K562 (cell line): ENCODE results near the gene PCDH12. TPM values are rescaled to one million over a fixed set of nuclear protein-coding genes. Genes with fewer than 3 reads are reported as not detected.

Experiments
- ATAC-seq: fragments of 200-7000 bp; cut with Tn5 transposase; 3 replicates; pipeline ENCODE4 v1.9.1; 2020; ENCODE audit warnings: moderate library complexity
- BruUV-seq: library from RNA; stranded (reverse); fragments of 400-500 nt; replicated peaks from 2 replicates; lab custom pipeline; 2021; lab: Mats Ljungman, UMichigan
- CTCF ChIA-PET: fragments of 300-600 bp; formaldehyde crosslinking; extraction: SDS; loops from one replicate; lab custom pipeline; 2021; ENCODE audit warnings: low intra/inter-chr PET ratio; lab: Yijun Ruan, JAX
- POLR2A ChIA-PET: fragments of 300-600, 350-650 bp; sonication (Branson Sonifier 250); formaldehyde crosslinking; extraction: SDS; loops from one replicate; lab custom pipeline; 2021; ENCODE audit warnings: antibody characterized with exemption, inconsistent platforms; lab: Yijun Ruan, JAX
- DNase-seq, 4 experiments: peaks; one replicate each; pipeline versions ENCODE4 v3.0.0 to v3.0.0-alpha.2; 2011 to 2018; ENCODE audit warnings: low spot score in 3 of 4, mixed read lengths in 3 of 4; ENCODE audit errors: extremely low read depth in 1 of 4
- FAIRE-seq: peaks from 2 replicates; lab custom pipeline; 2011; peaks lifted over from hg19 to GRCh38; lab: Jason Lieb, UNC
- H2AFZ ChIP-seq: 2 replicates; pipeline ENCODE4 v1.6.0; 2011; ENCODE audit warnings: low read depth, low read length, control low read depth, inconsistent platforms
- H3K27ac ChIP-seq: fragments of 200-600 bp; 3 replicates; pipeline ENCODE4 v1.8.0; 2011; ENCODE audit warnings: low read depth, mild to moderate bottlenecking, control low read depth, inconsistent platforms, low read length, moderate library complexity, mixed read lengths; ENCODE audit errors: extremely low read depth
- H3K27me3 ChIP-seq, 2 experiments: fragments of 300-600 bp in 1 of 2; 2 replicates in 1 of 2; 3 replicates in 1 of 2; pipeline versions ENCODE4 v1.6.0 to v1.8.0; 2011; ENCODE audit warnings: inconsistent platforms in 2 of 2, low read length in 2 of 2, mild to moderate bottlenecking in 1 of 2, mixed read lengths in 1 of 2, moderate library complexity in 1 of 2; ENCODE audit not compliant: control insufficient read depth in 2 of 2, insufficient read depth in 2 of 2
- H3K36me3 ChIP-seq: fragments of 300-600 bp; 3 replicates; pipeline ENCODE4 v1.8.0; 2011; ENCODE audit warnings: mild to moderate bottlenecking, low read length, inconsistent platforms; ENCODE audit not compliant: control insufficient read depth, insufficient read depth
- H3K4me1 ChIP-seq, 2 experiments: fragments of 200-600 bp in 1 of 2; replicated peaks in 1 of 2; 2 replicates in 1 of 2; 3 replicates in 1 of 2; pipeline versions ENCODE4 v1.5.1 to v1.8.0; 2011; ENCODE audit warnings: inconsistent platforms in 2 of 2, low read length in 2 of 2, mild to moderate bottlenecking in 1 of 2, mixed read lengths in 1 of 2, moderate library complexity in 1 of 2; ENCODE audit not compliant: control insufficient read depth in 2 of 2, insufficient read depth in 2 of 2
- H3K4me2 ChIP-seq: 2 replicates; pipeline ENCODE4 v1.6.1; 2011; ENCODE audit warnings: low read length, control low read depth, inconsistent platforms, mixed read lengths; ENCODE audit not compliant: insufficient read depth
- H3K4me3 ChIP-seq: fragments of 200-600 bp; sonication (generic), shearing (Covaris generic); 2 replicates; pipeline ENCODE4 v1.5.1; 2016; ENCODE audit warnings: control low read depth, inconsistent platforms
- H3K79me2 ChIP-seq: fragments of 200-600 bp; 3 replicates; pipeline ENCODE4 v1.8.0; 2011; ENCODE audit warnings: low read length, inconsistent platforms; ENCODE audit not compliant: control insufficient read depth, insufficient read depth
- H3K9ac ChIP-seq, 2 experiments: 2 replicates each; pipeline versions ENCODE4 v1.6.0 to v1.6.1; 2011; ENCODE audit warnings: low read depth in 2 of 2, low read length in 2 of 2, control low read depth in 1 of 2, inconsistent platforms in 1 of 2, mild to moderate bottlenecking in 1 of 2, mixed read lengths in 1 of 2; ENCODE audit not compliant: insufficient read depth in 1 of 2
- H3K9me1 ChIP-seq: one replicate; pipeline ENCODE4 v1.6.0; 2011; ENCODE audit warnings: inconsistent platforms, mild to moderate bottlenecking, low read length, moderate library complexity; ENCODE audit not compliant: control insufficient read depth, insufficient read depth
- H3K9me3 ChIP-seq: replicated peaks from 2 replicates; pipeline ENCODE4 v1.5.1; 2011; ENCODE audit warnings: low read depth, low read length, inconsistent platforms; ENCODE audit not compliant: control insufficient read depth, insufficient read depth
- H4K20me1 ChIP-seq: replicated peaks from 2 replicates; pipeline ENCODE4 v1.6.1; 2011; ENCODE audit warnings: low read length, inconsistent platforms, mixed read lengths; ENCODE audit not compliant: control insufficient read depth, insufficient read depth
- BDP1 ChIP-seq: IDR thresholded peaks from 3 replicates; pipeline ENCODE4 v1.6.1; 2011; ENCODE audit not compliant: insufficient read length, insufficient read depth
- L3MBTL2 ChIP-seq: fragments of 450-650 bp; IDR thresholded peaks from 2 replicates; pipeline ENCODE4 v1.6.1; 2016; ENCODE audit warnings: mild to moderate bottlenecking, moderate library complexity
- ZNF318 ChIP-seq, 2 experiments: fragments of 450-650 bp; IDR thresholded peaks; 2 replicates each; pipeline ENCODE4 v1.6.1; 2016; ENCODE audit warnings: mild to moderate bottlenecking in 2 of 2, borderline replicate concordance in 1 of 2, low read depth in 1 of 2, moderate library complexity in 1 of 2
- ZNF41 ChIP-seq: fragments of 250-450 bp; sonication (Bioruptor Pico); conservative IDR thresholded peaks from 2 replicates; pipeline ENCODE4 v1.4.0; 2020; ENCODE audit warnings: mild to moderate bottlenecking
- ZNF77 ChIP-seq: fragments of 250-450 bp; sonication (Bioruptor Pico); IDR thresholded peaks from 2 replicates; pipeline ENCODE4 v1.5.0; 2020
- WGBS: fragments of 100-300 bp; shearing (Covaris generic); methylation state at CpG from one replicate; pipeline ENCODE4 v1.1.6; 2016; ENCODE audit warnings: low coverage, mixed read lengths; ENCODE audit not compliant: insufficient coverage; ENCODE audit errors: missing lambda C conversion rate; 5-methylcytosine and 5-hydroxymethylcytosine counted together
- in situ Hi-C: fragments of 300-500 bp; cut with MboI; formaldehyde crosslinking; loops from 4 replicates; pipeline ENCODE4 v1.15.0; 2018; ENCODE audit warnings: inconsistent platforms, mixed read lengths
- intact Hi-C: fragments of 100-400 bp; cut with micrococcal nuclease; formaldehyde crosslinking; loops from 2 replicates; pipeline ENCODE4 v1.14.2; 2022
- polyA plus RNA-seq, 8 experiments: library from polyadenylated mRNA; depleted of rRNA in 4 of 8; stranded (reverse) in 5 of 8; unstranded in 3 of 8; fragments of >200 nt; fragmentation: Nextera tagmentation in 2 of 8; fragmentation: Illumina TruSeq in 1 of 8; extraction: Ambion mirVana in 2 of 8; extraction: Trizol in 1 of 8; gene quantifications; 2 replicates each; pipeline versions ENCODE4 v1.2.1 to v1.2.3, GENCODE V29; 2011 to 2014; ENCODE audit warnings: inconsistent platforms in 1 of 8, missing spikeins in 1 of 8
- total RNA-seq, 7 experiments: library from RNA; depleted of rRNA in 6 of 7; stranded (reverse); fragments of >200 nt in 6 of 7; fragmentation: Illumina TruSeq in 2 of 7; extraction: Trizol in 2 of 7; gene quantifications; 2 replicates each; pipeline versions ENCODE4 v1.2.1 to v1.2.3, GENCODE V29; 2011 to 2021; ENCODE audit warnings: low replicate concordance in 1 of 7
- TF ChIP-seq, protein P1 (sequence below): sonication (generic); formaldehyde crosslinking; IDR thresholded peaks from 2 replicates; pipeline ENCODE4 v1.8.0; 2022; ENCODE audit warnings: mild to moderate bottlenecking, missing genetic modification reagents

The PCDH12 gene
- total and polyA plus RNA-seq, 9 of the 15 experiments (the other 6 are each of a cell fraction or from before 2014, with no cell fraction given): 0.01 to 0.04 (median 0.01) TPM; not detected in 4

- TF ChIP-seq ZNF318 (IDR thresholded peaks at IDR 0.05; ENCODE audit: borderline replicate concordance in 1 of 2, low read depth in 1 of 2): no peak
Observed at GRCh38 chr5:141948812-141949211, 9.2 kb downstream of the PCDH12 start (continued).

DNA sequence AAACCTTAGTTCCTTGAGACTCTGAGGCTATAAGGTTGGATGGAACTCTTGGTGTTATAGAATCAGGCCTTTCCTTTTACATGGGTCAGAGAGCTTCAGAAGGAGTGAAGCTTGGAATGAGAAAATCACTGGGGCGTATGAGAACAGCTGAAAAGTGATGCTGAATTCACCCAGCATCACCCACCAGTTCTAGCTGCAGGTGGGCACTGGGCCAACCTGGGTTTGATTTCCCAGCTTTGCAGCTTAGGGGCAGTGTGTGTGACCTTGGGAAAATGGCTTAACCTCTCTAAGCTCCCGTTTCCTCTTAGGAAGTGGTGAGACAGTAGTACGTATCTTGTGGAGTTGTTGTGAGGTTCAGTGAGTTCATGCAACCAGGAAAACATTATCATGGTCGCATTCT, 10.7 kb downstream of the PCDH12 start:
- Histone ChIP-seq H3K4me1 (peaks cover 0 to 7% of the 10 kb centered on the region in 2 experiments; a peak in 1 of 5 replicates), H3K36me3 (no peaks in the 10 kb centered on the region), H3K9me3 (no peaks in the 10 kb centered on the region), H2AFZ (no peak overlapping the region), H3K9me1 (no peaks in the 10 kb centered on the region), H3K9ac (no peak overlapping the region), H3K4me2 (no peak overlapping the region), H3K4me3 (no peak overlapping the region), H3K27me3 (peaks cover 14 to 32% of the 10 kb centered on the region in 2 experiments; a peak in 3 of 5 replicates), H3K79me2 (no peaks in the 10 kb centered on the region), H4K20me1 (no peaks in the 10 kb centered on the region), H3K27ac (no peak overlapping the region)
- WGBS: 2% methylated on average over 4 of the region's 4 CpGs
- ChIA-PET POLR2A (interaction anchor here (1.0 to 2.2 kb wide), 3 partner anchors 9 to 22 kb away, joined by 4 to 11 read pairs (median 8); partner anchors contain the start of genes PCDH12 and RNF14), CTCF (no interaction called here)
- FAIRE-seq (no peak), DNase-seq (no peak), ATAC-seq (no peak)
- intact Hi-C loops (no loop called here), in situ Hi-C loops (no loop called here)
- BruUV-seq: no TSS peak
- TF ChIP-seq L3MBTL2 (no peak), ZNF41 (CRISPR knock-in tag) (no peak), ZNF77 (CRISPR knock-in tag) (no peak), BDP1 (no peak)
- TF ChIP-seq, protein P1, sequence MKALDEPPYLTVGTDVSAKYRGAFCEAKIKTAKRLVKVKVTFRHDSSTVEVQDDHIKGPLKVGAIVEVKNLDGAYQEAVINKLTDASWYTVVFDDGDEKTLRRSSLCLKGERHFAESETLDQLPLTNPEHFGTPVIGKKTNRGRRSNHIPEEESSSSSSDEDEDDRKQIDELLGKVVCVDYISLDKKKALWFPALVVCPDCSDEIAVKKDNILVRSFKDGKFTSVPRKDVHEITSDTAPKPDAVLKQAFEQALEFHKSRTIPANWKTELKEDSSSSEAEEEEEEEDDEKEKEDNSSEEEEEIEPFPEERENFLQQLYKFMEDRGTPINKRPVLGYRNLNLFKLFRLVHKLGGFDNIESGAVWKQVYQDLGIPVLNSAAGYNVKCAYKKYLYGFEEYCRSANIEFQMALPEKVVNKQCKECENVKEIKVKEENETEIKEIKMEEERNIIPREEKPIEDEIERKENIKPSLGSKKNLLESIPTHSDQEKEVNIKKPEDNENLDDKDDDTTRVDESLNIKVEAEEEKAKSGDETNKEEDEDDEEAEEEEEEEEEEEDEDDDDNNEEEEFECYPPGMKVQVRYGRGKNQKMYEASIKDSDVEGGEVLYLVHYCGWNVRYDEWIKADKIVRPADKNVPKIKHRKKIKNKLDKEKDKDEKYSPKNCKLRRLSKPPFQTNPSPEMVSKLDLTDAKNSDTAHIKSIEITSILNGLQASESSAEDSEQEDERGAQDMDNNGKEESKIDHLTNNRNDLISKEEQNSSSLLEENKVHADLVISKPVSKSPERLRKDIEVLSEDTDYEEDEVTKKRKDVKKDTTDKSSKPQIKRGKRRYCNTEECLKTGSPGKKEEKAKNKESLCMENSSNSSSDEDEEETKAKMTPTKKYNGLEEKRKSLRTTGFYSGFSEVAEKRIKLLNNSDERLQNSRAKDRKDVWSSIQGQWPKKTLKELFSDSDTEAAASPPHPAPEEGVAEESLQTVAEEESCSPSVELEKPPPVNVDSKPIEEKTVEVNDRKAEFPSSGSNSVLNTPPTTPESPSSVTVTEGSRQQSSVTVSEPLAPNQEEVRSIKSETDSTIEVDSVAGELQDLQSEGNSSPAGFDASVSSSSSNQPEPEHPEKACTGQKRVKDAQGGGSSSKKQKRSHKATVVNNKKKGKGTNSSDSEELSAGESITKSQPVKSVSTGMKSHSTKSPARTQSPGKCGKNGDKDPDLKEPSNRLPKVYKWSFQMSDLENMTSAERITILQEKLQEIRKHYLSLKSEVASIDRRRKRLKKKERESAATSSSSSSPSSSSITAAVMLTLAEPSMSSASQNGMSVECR: no peak
